Upper lobe of left lung (tissue), 6 donors: ENCODE measurements around the gene PTPRJ. TPM values are rescaled to one million over a fixed set of nuclear protein-coding genes. Genes with fewer than 3 reads are reported as not detected.

Source experiments
- ATAC-seq, 2 donors: fragments of 200-7000 bp; cut with Tn5 transposase; one replicate each; pipeline ENCODE4 v1.9.1; 2022; ENCODE audit warnings: mild to moderate bottlenecking in 2 of 2, moderate library complexity in 2 of 2; ENCODE audit not compliant: low FRiP score in 2 of 2
- DNase-seq, 2 donors: peaks; one replicate each; pipeline ENCODE4 v3.0.0-alpha.2; 2019 to 2020
- H3K27ac ChIP-seq, 4 donors: fragments of 200-600 bp; sonication (generic); one replicate each; pipeline ENCODE4 v1.5.1; 2016 to 2019
- H3K27me3 ChIP-seq, 4 donors: fragments of 200-600 bp; sonication (generic); one replicate each; pipeline ENCODE4 v1.5.1; 2017 to 2019
- H3K36me3 ChIP-seq, 4 donors: fragments of 200-600 bp; sonication (generic); one replicate each; pipeline ENCODE4 v1.5.1; 2016 to 2019
- H3K4me1 ChIP-seq, 4 donors: fragments of 200-600 bp; sonication (generic); one replicate each; pipeline ENCODE4 v1.5.1; 2018 to 2019
- H3K4me3 ChIP-seq, 4 donors: fragments of 200-600 bp; sonication (generic); one replicate each; pipeline ENCODE4 v1.5.1; 2017 to 2019; ENCODE audit warnings: mild to moderate bottlenecking in 2 of 4, moderate library complexity in 1 of 4
- H3K9me3 ChIP-seq, 4 donors: fragments of 200-600 bp; sonication (generic); one replicate each; pipeline ENCODE4 v1.5.1; 2018 to 2019
- CTCF ChIP-seq, 6 experiments: fragments of 450-650 bp in 4 of 6; fragments of 200-600 bp in 2 of 6; sonication (generic) in 2 of 6; IDR thresholded peaks; one replicate each; pipeline ENCODE4 v1.5.1; 2016 to 2019; ENCODE audit warnings: antibody characterized with exemption in 6 of 6
- EP300 ChIP-seq, 4 donors: sonication (generic); formaldehyde crosslinking; IDR thresholded peaks; one replicate each; pipeline ENCODE4 v1.5.1; 2017; ENCODE audit warnings: antibody characterized with exemption in 4 of 4, control low read depth in 2 of 4
- POLR2A ChIP-seq, 4 donors: fragments of 450-650 bp; IDR thresholded peaks; one replicate each; pipeline ENCODE4 v1.5.1; 2016 to 2017; ENCODE audit warnings: antibody characterized with exemption in 4 of 4, mild to moderate bottlenecking in 2 of 4
- POLR2AphosphoS5 ChIP-seq, 2 donors: sonication (generic); formaldehyde crosslinking; IDR thresholded peaks; one replicate each; pipeline ENCODE4 v1.5.1; 2017; ENCODE audit warnings: antibody characterized with exemption in 2 of 2
- WGBS, 2 donors: methylation state at CpG; one replicate each; pipeline ENCODE4 v1.1.5; 2017 to 2018; 5-methylcytosine and 5-hydroxymethylcytosine counted together
- small RNA-seq, 4 donors: library from RNA; depleted of rRNA; stranded (forward); fragments of <200 nt; gene quantifications; one replicate each; pipeline ENCODE3, GENCODE V24; 2016
- total RNA-seq, 6 donors: library from RNA; depleted of rRNA in 4 of 6; stranded (reverse); fragments of >200 nt in 4 of 6; gene quantifications; one replicate each; pipeline versions ENCODE4 v1.1.0 to v1.2.1, GENCODE V29; 2016 to 2021
- donor health status: DM: no; HTN: no; CAD: no; lungs with moderate emphysema.
- donor health status: DM: no; HTN: yes; CAD: no; lungs with severe emphysema.

PTPRJ gene
- total RNA-seq, 6 donors from 2014 or later = 17.9 to 50.4 (median 32.9) TPM

GRCh38 chr11:48216510-48216909 lies 236.2 kb downstream of the PTPRJ start, which contains the start of gene OR4B1:
Gene OR4B1, plus strand, starts transcription at chr11:48216810. Its CDS starts 0 bp downstream, at chr11:48216810.
- Histone ChIP-seq H3K9me3 (no peaks in the 10 kb centered on the region), H3K36me3 (no peaks in the 10 kb centered on the region), H3K27ac (no peak within 1 kb of the TSS), H3K27me3 (no peaks in the 10 kb centered on the region), H3K4me1 (no peaks in the 10 kb centered on the region), H3K4me3 (no peak within 1 kb of the TSS)
- DNase-seq = no peak
- 84 to 87% methylated on average over 2 of the region's 2 CpGs for WGBS, 2 donors
- TF ChIP-seq EP300 (IDR thresholded peaks at IDR 0.05) (no peak), POLR2A (IDR thresholded peaks at IDR 0.05) (no peak), CTCF (IDR thresholded peaks at IDR 0.05) (no peak), POLR2AphosphoS5 (IDR thresholded peaks at IDR 0.05) (no peak)
- ATAC-seq = no peak

Small RNA genes within 50 kb of the gene (small RNA-seq; reads per million reads assigned to genes)
- gene MIR3161 = 0 to 0.06 (median 0) reads per million in 4 donors

Other genes starting within 250 kb of the PTPRJ start
- 100 to 1,000 TPM in 4 of 6 donors, 10 to 100 TPM in 2; 57.8 to 479 (median 155) TPM for gene FNBP4, start 213.2 kb upstream of the PTPRJ start, total RNA-seq
- 10 to 100 TPM; 21.5 to 46.3 (median 37.8) TPM for gene NUP160, start 132.2 kb upstream of the PTPRJ start, total RNA-seq
- not detected for gene OR4B1, start 236.3 kb downstream of the PTPRJ start, total RNA-seq